Upper lobe of right lung (tissue), 1 donor: ENCODE measurements around the gene HSPA2. TPM values are rescaled to one million over a fixed set of nuclear protein-coding genes. Genes with fewer than 3 reads are reported as not detected.
A peak's percentile ranks its signal among the peaks of the same experiment; 100 is the strongest.

Source experiments
- ATAC-seq: fragments of 200-7000 bp; cut with Tn5 transposase; one replicate; pipeline ENCODE4 v1.9.1; 2020; ENCODE audit warnings: mild to moderate bottlenecking, moderate library complexity
- DNase-seq: peaks from one replicate; pipeline ENCODE4 v3.0.0-alpha.2; 2020
- H3K27ac ChIP-seq: fragments of 200-600 bp; one replicate; pipeline ENCODE4 v1.8.0; 2022
- H3K27me3 ChIP-seq: fragments of 200-600 bp; one replicate; pipeline ENCODE4 v1.8.0; 2022; ENCODE audit warnings: mild to moderate bottlenecking
- H3K36me3 ChIP-seq: fragments of 200-600 bp; one replicate; pipeline ENCODE4 v1.8.0; 2022
- H3K4me1 ChIP-seq: fragments of 200-600 bp; one replicate; pipeline ENCODE4 v1.8.0; 2022
- H3K4me3 ChIP-seq: fragments of 200-600 bp; one replicate; pipeline ENCODE4 v1.8.0; 2022; ENCODE audit warnings: mild to moderate bottlenecking
- H3K9me3 ChIP-seq: fragments of 200-600 bp; one replicate; pipeline ENCODE4 v1.8.0; 2022
- CTCF ChIP-seq: fragments of 200-600 bp; IDR thresholded peaks from one replicate; pipeline ENCODE4 v1.8.0; 2022; ENCODE audit warnings: antibody characterized with exemption
- intact Hi-C: fragments of 100-400 bp; cut with DNase I; formaldehyde crosslinking; loops from one replicate; pipeline ENCODE4 v1.11.0; 2022
- total RNA-seq: library from RNA; stranded (reverse); fragmentation: NEBNext Ultra II Directional; extraction: Animal tissue kit (Norgen Biotek cat#: 25700); gene quantifications from one replicate; pipeline ENCODE4 v1.2.1, GENCODE V29; 2021
- donor health status: DM: no; HTN: yes; CAD: no; lungs with severe emphysema.

HSPA2 gene
- total RNA-seq, 1 donor from 2014 or later = 13.5 TPM

GRCh38 chr14:64500088-64500487 is 40.5 kb upstream of the HSPA2 start:
- no peak for TF ChIP-seq CTCF

GRCh38 chr14:64501411-64502171 is 39.0 kb upstream of the HSPA2 start:
- Histone ChIP-seq H3K4me1 (peaks cover 29% of the 10 kb centered on the region), H3K27me3 (no peaks in the 10 kb centered on the region), H3K27ac (peak overlapping the region; percentile 98), H3K36me3 (peaks cover 5% of the 10 kb centered on the region), H3K9me3 (no peaks in the 10 kb centered on the region), H3K4me3 (peak overlapping the region; percentile 90)
- peak; percentile 66 for DNase-seq
- TF ChIP-seq CTCF = no peak
- peak; percentile 3 for ATAC-seq
- intact Hi-C loops = no loop called here

More at GRCh38 chr14:64500088-64500487, 40.5 kb upstream of the HSPA2 start:
- intact Hi-C loops = no loop called here
- ATAC-seq (no peak), DNase-seq (no peak)
- H3K36me3 ChIP-seq = peaks cover 11% of the 10 kb centered on the region
- peaks cover 27% of the 10 kb centered on the region for H3K4me1 ChIP-seq
- no peaks in the 10 kb centered on the region for H3K27me3 ChIP-seq
- H3K4me3 ChIP-seq = no peak overlapping the region
- H3K9me3 ChIP-seq = no peaks in the 10 kb centered on the region
- H3K27ac ChIP-seq = no peak overlapping the region

GRCh38 chr14:64502456-64502855 is 38.1 kb upstream of the HSPA2 start:
- Histone ChIP-seq H3K9me3 (no peaks in the 10 kb centered on the region), H3K4me1 (peaks cover 38% of the 10 kb centered on the region), H3K27me3 (no peaks in the 10 kb centered on the region), H3K27ac (peak overlapping the region; percentile 98), H3K4me3 (peak overlapping the region; percentile 90), H3K36me3 (peaks cover 5% of the 10 kb centered on the region)
- ATAC-seq = no peak
- intact Hi-C loops = no loop called here
- no peak for TF ChIP-seq CTCF
- DNase-seq = no peak

GRCh38 chr14:64502887-64503433 is 37.6 kb upstream of the HSPA2 start:
- DNase-seq = no peak
- peak overlapping the region; percentile 98 for H3K27ac ChIP-seq
- H3K36me3 ChIP-seq = peaks cover under 1% of the 10 kb centered on the region
- H3K27me3 ChIP-seq = no peaks in the 10 kb centered on the region
- TF ChIP-seq CTCF = no peak
- no peaks in the 10 kb centered on the region for H3K9me3 ChIP-seq
- intact Hi-C loops = no loop called here
- H3K4me3 ChIP-seq = peak overlapping the region; percentile 90
- H3K4me1 ChIP-seq = peaks cover 42% of the 10 kb centered on the region
- ATAC-seq = no peak

- ATAC-seq (peak; percentile 87), DNase-seq (peak; percentile 97)
- Histone ChIP-seq H3K27me3 (no peaks in the 10 kb centered on the region), H3K4me1 (peaks cover 49% of the 10 kb centered on the region), H3K9me3 (no peaks in the 10 kb centered on the region), H3K27ac (peak within 1 kb of the TSS; percentile 98), H3K4me3 (peak within 1 kb of the TSS; percentile 90), H3K36me3 (no peaks in the 10 kb centered on the region)
- TF ChIP-seq CTCF = no peak
- intact Hi-C loops = no loop called here
Observed at GRCh38 chr14:64503434-64504309, 36.9 kb upstream of the HSPA2 start, which contains the start of gene ZBTB25. ZBTB25 (minus strand) TSS chr14:64503838; CDS start chr14:64490533, 13,305 bp downstream.
